WERI-Rb-1 (cell line): Measurements from ENCODE around the gene TTC7B.

ENCODE experiments used
- DNase-seq: peaks from one replicate; pipeline ENCODE4 v3.0.0-alpha.2; 2020
- H3K27ac ChIP-seq: fragments of 250-450 bp; sonication (Bioruptor Pico); 2 replicates; pipeline ENCODE4 v1.5.1; 2020; ENCODE audit warnings: mild to moderate bottlenecking, moderate library complexity
- H3K27me3 ChIP-seq: fragments of 250-450 bp; sonication (Bioruptor Pico); 2 replicates; pipeline ENCODE4 v1.5.1; 2021; ENCODE audit warnings: mild to moderate bottlenecking, low read depth, moderate library complexity; ENCODE audit not compliant: insufficient read depth, severe bottlenecking
- H3K36me3 ChIP-seq: fragments of 250-450 bp; sonication (Bioruptor Pico); 2 replicates; pipeline ENCODE4 v1.5.1; 2020; ENCODE audit warnings: mild to moderate bottlenecking, moderate library complexity
- H3K4me3 ChIP-seq: 2 replicates; pipeline ENCODE4 v1.5.1; 2011; ENCODE audit warnings: low read depth, mild to moderate bottlenecking, control low read depth, low read length
- H3K9me3 ChIP-seq: fragments of 250-450 bp; sonication (Bioruptor Pico); 2 replicates; pipeline ENCODE4 v1.5.1; 2021; ENCODE audit warnings: mild to moderate bottlenecking, moderate library complexity; ENCODE audit not compliant: severe bottlenecking
- CTCF ChIP-seq: IDR thresholded peaks from 2 replicates; pipeline ENCODE4 v1.5.1; 2011; ENCODE audit warnings: low read depth, mild to moderate bottlenecking, control low read depth, inconsistent platforms, low read length

The TTC7B gene

GRCh38 chr14:90643982-90644670 lies 172.1 kb downstream of the TTC7B start:
- Histone ChIP-seq H3K27me3 (no peaks in the 10 kb centered on the region), H3K27ac (no peak overlapping the region), H3K4me3 (no peak overlapping the region), H3K9me3 (no peaks in the 10 kb centered on the region), H3K36me3 (peaks cover 66% of the 10 kb centered on the region)
- no peak for TF ChIP-seq CTCF
- no peak for DNase-seq

GRCh38 chr14:90642244-90642717 lies 173.9 kb downstream of the TTC7B start:
- no peak overlapping the region for H3K27ac ChIP-seq
- no peak overlapping the region for H3K4me3 ChIP-seq
- no peaks in the 10 kb centered on the region for H3K9me3 ChIP-seq
- peaks cover 76% of the 10 kb centered on the region for H3K36me3 ChIP-seq
- DNase-seq, result no peak
- no peak for TF ChIP-seq CTCF
- H3K27me3 ChIP-seq, result no peaks in the 10 kb centered on the region

GRCh38 chr14:90641615-90642243 lies 174.5 kb downstream of the TTC7B start:
- H3K4me3 ChIP-seq, result no peak overlapping the region
- no peaks in the 10 kb centered on the region for H3K27me3 ChIP-seq
- no peak overlapping the region for H3K27ac ChIP-seq
- DNase-seq, result no peak
- no peaks in the 10 kb centered on the region for H3K9me3 ChIP-seq
- H3K36me3 ChIP-seq, result peaks cover 73% of the 10 kb centered on the region
- TF ChIP-seq CTCF, result no peak

GRCh38 chr14:90641168-90641567 lies 175.1 kb downstream of the TTC7B start:
- no peak for DNase-seq
- Histone ChIP-seq H3K9me3 (no peaks in the 10 kb centered on the region), H3K4me3 (no peak overlapping the region), H3K36me3 (peaks cover 68% of the 10 kb centered on the region), H3K27ac (no peak overlapping the region), H3K27me3 (no peaks in the 10 kb centered on the region)
- TF ChIP-seq CTCF, result no peak

- DNase-seq, result no peak
- Histone ChIP-seq H3K27ac (no peak overlapping the region), H3K36me3 (peaks cover 62% of the 10 kb centered on the region), H3K9me3 (no peaks in the 10 kb centered on the region), H3K27me3 (no peaks in the 10 kb centered on the region), H3K4me3 (no peak overlapping the region)
- TF ChIP-seq CTCF, result no peak
These were observed 176.6 kb downstream of the TTC7B start for GRCh38 chr14:90639641-90640040.
